GM19395 (cell line): ENCODE data around the gene KLHL6.

Experiments
- ATAC-seq: cut with Tn5 transposase; IDR thresholded peaks from one replicate; pipeline ENCODE4 v1.9.1; 2021; ENCODE audit warnings: mild to moderate bottlenecking, moderate library complexity; ENCODE audit not compliant: unreplicated experiment

KLHL6 gene

DNA sequence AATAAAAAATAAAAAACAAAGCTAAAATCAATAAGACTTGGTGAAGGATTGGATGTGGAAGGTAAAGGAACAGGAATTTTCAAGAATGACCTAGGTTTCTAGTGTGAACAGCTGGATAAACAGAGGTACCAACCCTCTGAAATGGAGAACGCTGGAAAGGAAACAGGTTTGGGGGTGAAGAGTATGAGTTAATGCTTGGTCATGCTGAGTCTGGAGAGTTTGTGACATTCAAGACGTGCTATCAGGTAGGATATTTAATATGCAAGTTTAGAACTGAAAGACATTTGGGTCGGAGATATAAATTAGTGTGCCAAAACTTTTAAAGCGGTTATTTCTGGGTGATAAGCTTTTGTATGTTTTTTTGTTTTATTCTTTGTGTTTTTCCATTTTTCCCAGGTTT, 11.4 kb upstream of the KLHL6 start:
- ATAC-seq = no peak

GRCh38 chr3:183564046-183564445, 8.5 kb upstream of the KLHL6 start:
- no peak for ATAC-seq

DNA sequence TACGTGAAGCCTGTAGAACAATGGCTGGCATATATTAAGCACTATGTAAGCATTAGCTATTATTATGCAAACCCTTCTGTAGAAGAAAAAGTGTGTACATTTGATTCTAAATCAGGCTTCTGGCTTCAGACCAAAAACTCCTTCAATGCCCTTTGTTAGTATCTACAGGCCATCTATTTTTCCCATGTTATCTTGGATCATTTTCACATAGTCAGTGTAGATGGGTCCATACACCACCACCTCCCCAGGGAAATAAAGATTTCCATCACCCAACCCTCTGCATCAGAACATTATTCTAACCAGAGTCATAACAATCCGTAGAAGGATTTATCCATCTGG, 8.0 kb upstream of the KLHL6 start:
- no peak for ATAC-seq

- ATAC-seq = no peak
Observed at GRCh38 chr3:183560607-183561006, 5.1 kb upstream of the KLHL6 start.

DNA sequence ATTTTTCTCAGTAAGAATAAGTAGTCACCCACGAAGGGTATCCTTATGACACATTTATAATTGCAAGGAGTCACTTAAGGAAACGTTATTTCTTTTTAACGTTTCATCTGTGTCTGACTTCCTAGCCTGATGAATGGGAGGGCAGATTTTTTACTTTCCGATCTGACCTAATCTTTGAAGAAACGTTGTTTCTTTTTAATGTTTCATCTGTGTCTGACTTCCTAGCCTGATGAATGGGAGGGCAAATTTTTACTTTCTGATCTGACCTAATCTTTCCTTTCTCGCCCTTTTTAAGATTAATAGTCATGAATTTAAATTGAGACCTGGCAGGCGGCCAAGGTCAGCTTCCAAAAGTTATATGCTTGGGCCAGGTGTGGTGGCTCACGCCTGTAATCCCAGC, 3.0 kb upstream of the KLHL6 start:
- ATAC-seq = no peak

DNA sequence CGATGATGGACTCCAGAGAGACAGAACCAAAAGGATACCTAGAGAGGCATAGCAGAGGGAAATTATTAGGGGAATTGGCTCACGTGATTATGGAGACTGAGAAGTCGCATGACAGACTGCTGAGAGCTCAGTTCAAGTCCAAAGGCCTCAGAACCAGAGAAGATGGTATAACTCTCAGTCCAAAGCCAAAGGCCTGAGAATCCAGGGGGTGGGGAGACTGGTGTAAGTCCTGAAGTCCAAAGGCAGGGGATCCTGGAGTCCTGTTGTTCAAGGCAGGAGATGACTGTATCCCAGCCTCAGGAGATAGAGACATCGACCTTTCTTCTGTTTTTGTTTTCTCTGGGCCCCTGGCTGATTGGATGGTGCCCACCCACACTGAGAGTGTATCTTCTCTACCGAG, 1.2 kb upstream of the KLHL6 start:
- ATAC-seq = no peak

GRCh38 chr3:183554377-183554776, 1.1 kb downstream of the KLHL6 start:
- peak; percentile 45 for ATAC-seq

GRCh38 chr3:183553334-183554026, 2.0 kb downstream of the KLHL6 start:
- no peak for ATAC-seq

- no peak for ATAC-seq
Observed at GRCh38 chr3:183551930-183552329, 3.6 kb downstream of the KLHL6 start.

GRCh38 chr3:183548262-183548769, 7.2 kb downstream of the KLHL6 start:
- ATAC-seq = no peak

DNA sequence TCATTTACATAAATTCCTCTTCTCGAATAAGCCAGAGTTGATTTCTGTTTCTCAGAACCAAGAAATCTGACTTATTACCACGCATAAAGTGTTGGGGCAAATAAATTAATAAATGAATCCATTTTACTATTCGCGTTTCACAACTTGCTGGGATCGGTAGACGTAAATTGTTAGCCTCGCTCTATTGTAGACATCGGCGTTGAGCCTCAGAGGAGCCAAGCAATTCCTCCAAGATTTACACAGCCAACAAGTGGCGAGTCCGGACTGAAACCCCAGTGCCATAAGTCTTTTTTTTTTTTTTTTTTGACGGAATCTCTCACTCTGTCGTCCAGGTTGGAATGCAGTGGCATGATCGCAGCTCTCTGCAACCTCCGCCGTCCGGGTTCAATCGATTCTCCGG, 8.9 kb downstream of the KLHL6 start:
- ATAC-seq = no peak

- no peak for ATAC-seq
Observed at GRCh38 chr3:183545708-183546107, 9.8 kb downstream of the KLHL6 start.

- no peak for ATAC-seq
Observed at GRCh38 chr3:183542355-183542754, 13.2 kb downstream of the KLHL6 start.

DNA sequence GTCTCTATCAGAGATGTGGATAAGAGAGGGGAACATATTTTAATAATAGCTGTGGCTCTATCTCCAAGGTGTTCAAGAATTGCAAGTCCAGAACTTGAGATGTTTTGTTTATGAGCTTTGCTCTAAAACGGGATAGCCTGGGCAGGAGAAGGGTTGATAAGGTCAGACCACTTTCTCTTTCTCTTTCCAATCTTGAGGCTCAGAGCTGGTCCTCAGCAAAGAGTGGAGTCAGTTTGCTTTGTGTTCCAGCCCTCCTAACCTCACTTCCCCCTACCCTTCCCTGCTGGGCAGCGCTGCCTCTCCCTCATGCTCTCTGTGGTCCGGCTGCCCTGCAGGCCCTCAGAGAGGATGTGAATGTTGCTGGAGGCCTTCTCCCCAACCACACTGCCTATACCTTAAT, 13.8 kb downstream of the KLHL6 start:
- ATAC-seq = peak; percentile 51

DNA sequence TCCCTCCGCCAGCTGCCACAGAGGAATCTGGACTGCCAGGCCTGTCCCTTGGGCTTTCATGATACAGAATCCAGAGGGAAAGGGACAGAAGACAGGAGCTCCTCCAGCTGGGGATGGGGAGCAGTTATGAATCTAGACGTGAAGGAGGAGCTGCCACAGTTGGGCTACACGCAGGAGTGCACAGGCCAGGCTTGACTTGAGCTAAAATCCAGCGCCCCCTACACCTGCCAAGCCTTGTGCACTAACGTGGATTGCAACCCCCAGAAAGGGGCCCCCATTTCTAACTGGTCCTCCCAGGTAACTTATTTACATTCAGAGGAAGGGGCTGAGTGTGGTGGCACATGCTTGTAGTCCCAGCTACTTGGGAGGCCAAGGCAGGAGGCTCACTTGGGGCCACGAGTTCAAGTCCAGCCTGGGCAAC, 14.3 kb downstream of the KLHL6 start:
- peak; percentile 5 for ATAC-seq

DNA sequence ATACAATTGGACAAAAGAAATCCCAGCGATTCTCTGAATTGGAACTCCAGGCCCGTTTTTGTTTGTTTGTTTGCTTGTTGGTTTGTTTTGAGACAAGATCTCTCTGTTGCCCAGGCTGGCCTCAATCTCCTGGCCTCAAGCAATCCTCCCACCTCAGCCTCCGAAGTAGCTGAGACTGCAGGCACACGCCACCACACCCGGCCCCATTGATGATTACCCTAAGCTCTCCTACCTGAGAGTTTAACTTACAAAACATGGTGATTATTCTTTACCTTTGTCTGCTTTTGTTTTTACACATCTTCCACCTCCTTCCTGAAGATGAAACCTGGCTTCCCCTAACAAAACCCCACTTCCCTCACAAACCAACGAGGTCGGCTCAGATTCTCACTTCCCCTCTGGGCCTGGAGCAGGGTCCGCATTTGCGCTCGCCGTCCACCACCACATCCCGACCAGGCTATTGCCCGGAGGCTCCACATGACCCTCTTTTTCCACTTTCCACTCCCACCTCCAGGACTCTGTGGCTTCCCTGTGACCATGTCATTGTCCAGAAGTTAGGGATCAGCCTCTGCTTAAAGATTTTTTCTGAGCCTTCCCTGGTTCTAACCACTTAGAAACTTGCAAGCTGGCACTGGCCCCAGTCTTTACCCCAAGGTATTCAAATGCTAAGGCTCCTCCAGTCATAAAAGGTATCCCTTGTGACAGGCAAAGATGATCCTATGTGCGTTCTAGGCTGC, 14.8 kb downstream of the KLHL6 start:
- ATAC-seq = peak; percentile 43

GRCh38 chr3:183539811-183540210, 15.7 kb downstream of the KLHL6 start:
- no peak for ATAC-seq

GRCh38 chr3:183538486-183538885, 17.0 kb downstream of the KLHL6 start:
- ATAC-seq = no peak

DNA sequence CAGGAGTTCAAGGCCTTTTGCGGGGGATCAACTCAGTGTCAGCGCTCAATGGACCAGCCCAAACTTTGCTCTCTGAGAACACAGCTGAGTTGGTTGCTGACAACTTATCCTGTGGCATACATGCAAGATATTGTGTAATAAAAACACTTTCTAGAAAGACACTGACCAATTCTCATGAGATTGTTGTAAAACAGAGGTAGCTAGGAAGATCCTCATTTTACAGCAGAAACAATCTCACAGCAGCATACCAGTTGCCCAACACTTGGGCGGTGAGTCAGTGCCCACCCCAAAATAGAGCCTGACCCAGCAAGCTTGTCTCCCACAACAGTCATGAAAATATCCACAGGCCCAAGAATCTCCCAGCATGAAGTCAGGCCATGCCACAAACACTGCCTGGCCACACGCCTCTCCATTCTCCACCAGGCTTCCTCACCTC, 18.2 kb downstream of the KLHL6 start:
- no peak for ATAC-seq

DNA sequence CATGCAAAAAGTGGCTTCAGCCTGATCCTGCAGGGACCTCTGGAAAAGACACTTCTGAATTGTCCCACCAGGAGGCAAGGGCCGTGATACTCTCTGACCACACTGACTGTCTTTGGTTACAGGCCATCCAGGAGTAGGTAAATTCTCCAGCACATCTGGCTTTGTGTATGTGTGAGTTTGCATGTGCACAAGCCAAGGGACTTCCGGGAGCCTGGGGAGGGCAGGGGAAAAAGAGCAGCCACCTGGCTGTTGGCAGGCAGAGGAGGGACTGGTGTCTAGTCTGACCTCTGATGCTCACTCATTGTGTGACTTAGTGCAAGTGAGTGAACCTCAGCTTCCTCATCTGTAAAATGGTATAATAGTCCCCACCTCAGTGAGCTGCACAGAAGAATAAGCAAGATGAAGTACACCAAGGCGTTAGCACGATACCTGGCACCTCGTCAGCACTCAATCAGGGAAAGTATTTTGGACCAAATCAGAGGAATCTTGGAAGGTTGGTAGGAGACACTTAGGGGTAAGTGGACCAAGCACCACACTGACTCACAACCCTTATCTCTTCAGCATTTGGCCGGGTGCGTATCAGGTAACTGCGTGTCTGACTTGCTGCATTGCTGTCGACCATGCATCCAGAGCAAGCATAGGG, 19.1 kb downstream of the KLHL6 start:
- ATAC-seq = peak; percentile 74

DNA sequence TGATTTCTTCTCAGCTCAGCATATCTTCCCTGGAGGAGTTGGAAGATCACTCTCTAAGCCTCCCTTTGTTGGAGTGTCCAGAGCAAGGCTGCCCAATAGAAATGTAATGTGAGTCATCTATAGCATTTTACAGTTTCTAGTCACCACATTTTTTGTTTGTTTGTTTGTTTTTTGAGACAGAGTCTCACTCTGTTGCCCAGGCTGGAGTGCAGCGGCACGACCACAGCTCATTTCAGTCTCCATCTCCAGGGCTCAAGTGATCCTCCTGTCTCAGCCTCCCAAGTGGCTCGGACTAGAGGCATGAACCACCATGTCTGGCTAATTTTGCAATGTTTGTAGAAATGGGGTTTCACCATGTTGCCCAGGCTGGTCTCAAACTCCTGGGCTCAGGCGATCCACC, 21.3 kb downstream of the KLHL6 start:
- no peak for ATAC-seq
